ENCODE measurements around the gene GLIS2.

Gene GLIS2

DNA sequence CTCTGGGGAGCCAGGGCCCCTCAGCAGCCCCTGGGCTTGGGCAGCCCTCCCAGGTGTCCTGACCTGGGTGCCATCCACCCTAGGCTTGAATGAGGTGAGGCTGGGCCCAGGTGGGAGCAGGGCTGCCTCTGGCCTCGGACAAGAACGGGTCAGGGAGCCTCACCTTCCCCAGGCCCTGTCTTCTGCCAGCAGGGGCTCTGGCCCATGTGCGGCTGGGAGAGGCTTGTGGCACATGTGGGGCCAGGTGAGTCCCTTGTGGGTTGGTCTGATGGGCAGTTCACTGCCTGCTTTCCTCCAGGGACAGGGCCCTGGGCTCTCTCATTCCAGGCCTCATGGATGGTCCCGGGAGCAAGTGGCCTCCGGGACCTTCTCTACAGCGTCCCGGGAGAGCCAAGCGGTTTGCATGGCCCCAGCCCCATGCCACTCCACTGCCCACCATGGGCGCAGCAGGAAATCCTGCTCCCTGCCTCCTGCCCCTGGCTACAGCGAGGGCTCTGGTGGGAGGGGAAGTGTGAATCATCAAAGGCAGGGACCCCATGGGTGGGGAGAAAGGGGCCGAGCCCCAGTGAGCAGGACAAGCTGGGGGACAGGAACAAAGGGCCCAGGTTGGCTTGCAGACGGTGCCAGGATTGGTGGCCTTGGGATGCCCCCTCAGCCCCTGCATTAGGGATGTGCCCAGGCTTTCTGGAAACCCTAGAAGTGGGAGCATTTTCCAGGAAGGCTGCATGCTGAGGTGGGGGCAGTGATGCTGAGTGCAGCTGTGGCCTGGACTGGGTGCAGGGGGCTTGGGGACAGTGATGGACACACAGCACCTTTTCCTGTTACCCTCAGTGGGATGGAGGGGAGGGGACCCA, 68.0 kb downstream of the GLIS2 start:
- TF ChIP-seq CTCF (IDR thresholded peaks at IDR 0.05; ENCODE audit: low read depth, low read length, missing control alignments): no peak
- no peak for DNase-seq (ENCODE audit: extremely low read depth, low read depth)
- no peak overlapping the region for H3K4me3 ChIP-seq (replicated peaks; ENCODE audit: low read depth, low read length)

GRCh38 chr16:4384509-4384942, 68.7 kb downstream of the GLIS2 start:
- DNase-seq (ENCODE audit: extremely low read depth, low read depth): no peak
- TF ChIP-seq CTCF (IDR thresholded peaks at IDR 0.05; ENCODE audit: low read depth, low read length, missing control alignments): no peak
- no peak overlapping the region for H3K4me3 ChIP-seq (replicated peaks; ENCODE audit: low read depth, low read length)

DNA sequence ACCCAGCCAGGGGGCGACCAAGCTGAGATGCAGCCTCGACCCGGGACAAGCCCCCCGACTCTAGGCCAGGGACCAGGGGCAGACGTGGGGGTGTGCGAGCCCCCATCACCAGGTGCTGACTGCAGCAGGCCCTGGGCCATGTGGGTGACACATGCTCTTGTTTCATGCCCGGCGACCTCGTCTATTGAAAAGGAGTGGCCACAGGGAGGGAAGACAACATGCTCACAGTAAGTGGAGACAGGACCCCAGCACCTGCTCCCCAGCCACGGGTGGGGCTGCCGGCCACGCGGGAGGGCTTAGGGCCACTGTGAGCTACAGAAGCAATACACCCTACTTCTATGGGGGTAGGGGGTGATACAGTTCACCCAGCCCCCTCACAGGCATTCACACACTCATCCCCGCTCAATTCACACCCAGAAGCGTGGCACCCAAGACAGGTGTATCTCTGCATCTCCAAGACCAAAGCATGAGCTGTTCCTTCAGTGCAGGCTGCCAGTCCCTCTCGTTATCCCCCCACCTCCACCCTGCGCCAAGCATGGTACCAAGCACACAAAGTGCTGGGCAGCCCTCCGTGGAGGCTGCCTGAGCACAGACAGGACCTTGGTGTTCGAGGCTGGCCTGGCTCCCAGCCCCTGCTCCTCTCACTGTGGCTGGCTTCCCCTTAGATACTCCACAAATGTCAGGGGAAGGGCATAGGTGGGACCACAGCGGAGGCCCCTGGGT, 69.4 kb downstream of the GLIS2 start:
- no peak for DNase-seq (ENCODE audit: extremely low read depth, low read depth)
- no peak overlapping the region for H3K4me3 ChIP-seq (replicated peaks; ENCODE audit: low read depth, low read length)
- no peak for TF ChIP-seq CTCF (IDR thresholded peaks at IDR 0.05; ENCODE audit: low read depth, low read length, missing control alignments)

DNA sequence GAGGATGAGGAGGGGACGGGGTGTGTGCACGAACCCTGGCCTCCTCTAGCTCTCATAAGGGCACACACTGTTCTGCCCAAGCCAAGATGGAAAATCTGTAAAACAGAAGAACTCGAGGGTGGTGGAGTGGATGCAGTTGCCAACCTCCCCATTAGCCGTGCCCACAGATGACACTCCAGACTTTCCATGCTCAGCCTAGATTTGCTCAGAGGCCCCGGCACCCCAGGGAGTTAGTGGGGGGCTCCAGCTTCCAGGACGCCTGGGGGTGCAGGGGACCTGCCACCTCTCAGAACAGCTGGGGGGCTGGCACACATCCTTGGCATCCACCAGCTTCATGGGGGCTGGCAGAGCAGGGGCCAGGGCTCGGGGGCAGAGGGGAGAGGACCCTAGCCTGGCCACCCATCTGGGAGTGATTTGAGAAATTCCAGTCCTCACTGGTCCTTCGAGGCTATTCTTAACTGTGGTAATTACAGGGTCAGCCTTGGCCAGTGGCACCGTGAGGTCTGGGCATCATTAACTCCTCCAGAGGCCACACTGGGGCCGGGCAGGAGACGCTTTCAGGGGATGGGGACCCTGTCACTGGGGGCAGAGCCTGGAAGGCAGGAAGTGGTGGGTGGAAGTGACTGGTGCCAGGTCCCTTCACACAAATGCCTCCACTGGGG, 70.1 kb downstream of the GLIS2 start:
- no peak for DNase-seq (ENCODE audit: extremely low read depth, low read depth)
- H3K4me3 ChIP-seq (replicated peaks; ENCODE audit: low read depth, low read length): no peak overlapping the region
- TF ChIP-seq CTCF (IDR thresholded peaks at IDR 0.05; ENCODE audit: low read depth, low read length, missing control alignments): no peak

- TF ChIP-seq CTCF (IDR thresholded peaks at IDR 0.05; ENCODE audit: low read depth, low read length, missing control alignments): no peak
- no peak overlapping the region for H3K4me3 ChIP-seq (replicated peaks; ENCODE audit: low read depth, low read length)
- DNase-seq (ENCODE audit: extremely low read depth, low read depth): no peak
Observed at GRCh38 chr16:4386451-4386805, 70.6 kb downstream of the GLIS2 start.

GRCh38 chr16:4386951-4387565, 71.2 kb downstream of the GLIS2 start:
- H3K4me3 ChIP-seq (replicated peaks; ENCODE audit: low read depth, low read length): no peak overlapping the region
- no peak for TF ChIP-seq CTCF (IDR thresholded peaks at IDR 0.05; ENCODE audit: low read depth, low read length, missing control alignments)
- no peak for DNase-seq (ENCODE audit: extremely low read depth, low read depth)
